ENCODE data around the gene FILIP1L. TPM values are rescaled to one million over a fixed set of nuclear protein-coding genes. Genes with fewer than 3 reads are reported as not detected.

Gene FILIP1L
- total and polyA plus RNA-seq, 2 of the 8 experiments (the other 6 are each of a cell fraction or from before 2014, with no cell fraction given) = 0.06 to 0.09 TPM

Small RNA genes within 50 kb of the gene (microRNA-seq; reads per million reads assigned to microRNA genes)
- gene MIR3921 (ENCODE audit: borderline microRNAs expressed in 2 of 2, borderline number of aligned reads in 2 of 2, borderline replicate concordance in 1 of 2) = 0 reads per million in 2 experiments

Small RNA genes within 50 kb of the gene (small RNA-seq; reads per million reads assigned to genes)
- not detected for gene MIR3921 (ENCODE audit: insufficient read depth)

Other genes starting within 250 kb of the FILIP1L start
- gene TBC1D23, start 146.5 kb upstream of the FILIP1L start, total RNA-seq (2021; fragmentation: NEBNext Ultra II Directional; extraction: Animal tissue kit (Norgen Biotek cat#: 25700)) = 24.7 and 29.3 TPM in 2 replicates
- gene TBC1D23, start 146.5 kb upstream of the FILIP1L start, polyA plus RNA-seq (2011; rRNA removed) = 4.3 and 6.4 TPM in 2 replicates
- 24.1 and 25.3 TPM in 2 replicates for gene NIT2, start 220.3 kb upstream of the FILIP1L start, total RNA-seq (2021; fragmentation: NEBNext Ultra II Directional; extraction: Animal tissue kit (Norgen Biotek cat#: 25700))
- gene NIT2, start 220.3 kb upstream of the FILIP1L start, polyA plus RNA-seq (2011; rRNA removed) = 6.4 and 15.2 TPM in 2 replicates

Measured in H1 (cell line).